SHP77 (cell line): ENCODE results near the gene CES3.
"Not testable (repeated sequence)": the region's sequence is repeated elsewhere in the genome, so short reads cannot be mapped to it uniquely, and the experiment has no call there.

Experiments
- DNase-seq, 2 experiments: peaks; one replicate each; lab custom pipeline; 2025; lab: John Stamatoyannopoulos, UW

The CES3 gene

DNA sequence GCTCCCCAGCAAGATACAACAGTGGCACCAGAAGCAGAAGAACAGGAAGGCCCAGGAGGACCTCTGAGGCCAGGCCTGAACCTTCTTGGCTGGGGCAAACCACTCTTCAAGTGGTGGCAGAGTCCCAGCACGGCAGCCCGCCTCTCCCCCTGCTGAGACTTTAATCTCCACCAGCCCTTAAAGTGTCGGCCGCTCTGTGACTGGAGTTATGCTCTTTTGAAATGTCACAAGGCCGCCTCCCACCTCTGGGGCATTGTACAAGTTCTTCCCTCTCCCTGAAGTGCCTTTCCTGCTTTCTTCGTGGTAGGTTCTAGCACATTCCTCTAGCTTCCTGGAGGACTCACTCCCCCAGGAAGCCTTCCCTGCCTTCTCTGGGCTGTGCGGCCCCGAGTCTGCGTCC lies 11.9 kb downstream of the CES3 start:
- no peak for DNase-seq

GRCh38 chr16:66973716-66974115 lies 12.7 kb downstream of the CES3 start:
- DNase-seq: no peak

DNA sequence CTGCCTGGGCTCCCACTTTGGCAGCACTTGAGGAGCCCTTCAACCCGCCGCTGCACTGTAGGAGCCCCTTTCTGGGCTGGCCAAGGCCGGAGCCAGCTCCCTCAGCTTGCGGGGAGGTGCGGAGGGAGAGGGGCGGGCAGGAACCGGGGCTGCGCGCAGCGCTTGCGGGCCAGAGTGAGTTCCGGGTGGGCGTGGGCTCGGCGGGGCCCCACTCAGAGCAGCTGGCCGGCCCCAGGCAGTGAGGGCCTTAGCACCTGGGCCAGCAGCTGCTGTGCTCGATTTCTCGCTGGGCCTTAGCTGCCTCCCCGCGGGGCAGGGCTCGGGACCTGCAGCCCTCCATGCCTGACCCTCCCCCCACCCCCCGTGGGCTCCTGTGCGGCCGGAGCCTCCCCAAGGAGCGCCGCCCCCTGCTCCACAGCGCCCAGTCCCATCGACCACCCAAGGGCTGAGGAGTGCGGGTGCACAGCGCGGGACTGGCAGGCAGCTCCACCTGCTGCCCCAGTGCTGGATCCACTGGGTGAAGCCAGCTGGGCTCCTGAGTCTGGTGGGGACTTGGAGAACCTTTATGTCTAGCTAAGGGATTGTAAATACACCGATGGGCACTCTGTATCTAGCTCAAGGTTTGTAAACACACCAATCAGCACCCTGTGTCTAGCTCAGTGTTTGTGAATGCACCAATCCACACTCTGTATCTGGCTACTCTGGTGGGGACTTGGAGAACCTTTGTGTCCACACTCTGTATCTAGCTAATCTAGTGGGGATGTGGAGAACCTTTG lies 13.3 kb downstream of the CES3 start:
- DNase-seq: not testable (repeated sequence)

DNA sequence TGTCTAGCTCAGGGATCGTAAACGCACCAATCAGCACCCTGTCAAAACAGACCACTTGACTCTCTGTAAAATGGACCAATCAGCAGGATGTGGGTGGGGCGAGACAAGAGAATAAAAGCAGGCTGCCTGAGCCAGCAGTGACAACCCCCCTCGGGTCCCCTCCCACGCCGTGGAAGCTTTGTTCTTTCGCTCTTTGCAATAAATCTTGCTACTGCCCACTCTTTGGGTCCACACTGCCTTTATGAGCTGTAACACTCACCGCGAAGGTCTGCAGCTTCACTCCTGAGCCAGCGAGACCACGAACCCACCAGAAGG lies 13.8 kb downstream of the CES3 start:
- DNase-seq: peak; percentile 72 to 76

GRCh38 chr16:66975302-66975893 lies 14.3 kb downstream of the CES3 start:
- no peak for DNase-seq

- DNase-seq: no peak
Observed at GRCh38 chr16:66976746-66977145, 15.7 kb downstream of the CES3 start.

GRCh38 chr16:66977341-66978113 lies 16.5 kb downstream of the CES3 start:
- peak; percentile 81 for DNase-seq

GRCh38 chr16:66979011-66979717 lies 18.1 kb downstream of the CES3 start:
- no peak for DNase-seq

DNA sequence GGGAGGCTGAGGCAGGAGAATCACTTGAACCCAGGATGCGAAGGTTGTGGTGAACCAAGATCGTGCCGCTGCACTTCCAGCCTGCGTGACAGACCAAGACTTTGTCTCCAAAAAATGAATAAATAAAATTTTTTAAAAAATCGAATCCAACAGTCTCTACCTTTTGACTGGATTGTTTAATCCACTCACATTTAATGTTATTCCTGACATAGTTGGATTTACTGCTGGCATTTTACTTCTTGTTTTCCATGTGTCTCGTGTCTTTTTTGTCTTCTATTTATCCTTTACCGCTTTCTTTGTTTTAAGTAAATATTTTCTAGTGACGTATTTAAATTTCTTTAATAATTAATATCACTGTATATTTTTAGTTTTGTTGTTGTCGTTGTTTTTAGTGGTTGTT lies 22.0 kb downstream of the CES3 start:
- DNase-seq: no peak

- DNase-seq: no peak
Observed at GRCh38 chr16:66984892-66985311, 23.8 kb downstream of the CES3 start.

DNA sequence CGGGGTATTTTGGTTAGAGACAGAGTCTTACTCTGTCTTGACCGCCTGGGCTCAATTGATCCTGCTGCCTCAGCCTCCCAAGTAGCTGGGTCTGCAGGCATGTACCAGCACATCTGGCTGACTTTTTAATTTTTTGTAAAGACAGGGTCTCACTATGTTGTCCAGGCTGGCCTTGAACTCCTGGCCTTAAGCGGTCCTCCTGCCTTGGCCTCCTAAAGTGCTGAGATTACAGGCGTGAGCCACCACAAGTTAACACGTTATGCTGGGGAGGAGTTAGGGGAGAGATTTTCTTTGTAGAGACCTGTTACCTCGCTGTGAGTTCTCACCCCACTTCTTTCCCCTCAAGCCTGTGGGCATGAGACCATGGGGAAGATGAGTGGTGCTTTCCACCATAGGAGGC lies 25.5 kb downstream of the CES3 start:
- DNase-seq: no peak

DNA sequence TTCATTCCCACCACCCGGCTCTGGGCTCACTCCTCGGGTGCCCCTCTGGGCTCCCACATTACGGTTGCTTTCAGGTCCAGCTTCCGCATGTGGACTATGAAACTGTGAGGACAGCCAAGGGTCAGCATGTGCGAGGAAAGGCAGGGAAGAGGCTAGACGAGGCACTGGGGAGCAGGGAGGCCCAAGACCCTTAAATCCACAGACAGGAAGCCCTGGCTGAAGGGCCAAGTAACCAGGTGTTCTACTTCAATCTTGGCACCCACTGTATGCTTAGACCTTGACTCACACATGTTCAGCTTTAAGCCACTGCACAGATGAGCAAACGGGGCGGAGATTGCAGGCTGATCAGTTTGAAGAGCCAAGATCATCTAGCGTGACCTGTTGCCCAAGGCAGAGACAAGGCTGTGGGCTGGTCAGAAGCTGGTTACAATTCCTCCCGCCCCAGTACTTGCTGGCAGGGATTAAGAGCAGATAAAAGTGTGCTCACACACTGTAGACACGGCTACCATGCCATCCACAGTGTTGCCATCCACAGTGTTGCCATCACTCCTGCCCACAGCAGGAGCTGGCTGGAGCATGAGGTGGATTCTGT lies 27.2 kb downstream of the CES3 start, which contains the start of gene CES4A:
CES4A (plus strand) TSS at position 393 of the 592 bp plus-strand sequence; CDS start at position 577, 184 bp downstream.
- no peak for DNase-seq

DNA sequence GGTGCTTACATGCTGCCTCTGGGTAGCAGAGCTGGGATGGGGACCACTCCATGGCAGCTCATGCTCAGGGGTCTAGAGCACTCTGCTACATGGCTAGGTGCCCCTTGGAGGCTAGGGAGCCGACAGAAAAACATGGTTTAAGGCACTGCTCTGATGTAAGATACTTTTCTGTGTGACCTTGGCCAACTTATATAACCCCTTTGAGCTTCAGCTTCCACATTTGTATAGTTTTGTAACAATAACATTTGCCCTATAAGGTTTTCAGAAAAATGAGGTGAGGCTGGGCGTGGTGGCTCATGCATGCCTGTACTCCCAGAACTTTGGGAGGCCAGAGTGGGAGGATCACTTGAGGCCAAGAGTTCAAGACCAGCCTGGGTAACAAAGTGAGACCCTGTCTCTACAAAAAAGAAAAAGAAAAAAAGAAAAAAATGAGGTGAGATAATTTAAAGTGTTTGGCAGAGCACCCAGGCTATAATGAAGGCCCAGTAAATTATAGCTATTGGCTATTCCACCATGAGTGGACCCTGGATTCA lies 30.5 kb downstream of the CES3 start:
- DNase-seq: no peak

DNA sequence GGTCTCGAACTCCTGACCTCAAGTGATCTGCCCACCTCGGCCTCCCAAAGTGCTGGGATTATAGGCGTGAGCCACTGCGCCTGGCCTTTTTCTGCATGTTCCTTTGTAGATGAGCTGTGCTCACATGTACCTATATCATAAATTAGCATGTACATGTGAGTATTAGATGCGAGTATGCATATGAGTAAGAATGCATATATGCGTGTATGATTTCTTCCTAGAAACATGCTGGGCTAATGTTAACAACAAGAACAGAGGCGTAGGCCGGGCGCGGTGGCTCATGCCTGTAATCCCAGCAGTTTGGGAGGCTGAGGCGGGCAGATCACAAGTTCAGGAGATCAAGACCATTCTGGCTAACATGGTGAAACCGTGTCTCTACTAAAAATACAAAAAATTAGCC lies 32.5 kb downstream of the CES3 start:
- DNase-seq: not testable (repeated sequence)

DNA sequence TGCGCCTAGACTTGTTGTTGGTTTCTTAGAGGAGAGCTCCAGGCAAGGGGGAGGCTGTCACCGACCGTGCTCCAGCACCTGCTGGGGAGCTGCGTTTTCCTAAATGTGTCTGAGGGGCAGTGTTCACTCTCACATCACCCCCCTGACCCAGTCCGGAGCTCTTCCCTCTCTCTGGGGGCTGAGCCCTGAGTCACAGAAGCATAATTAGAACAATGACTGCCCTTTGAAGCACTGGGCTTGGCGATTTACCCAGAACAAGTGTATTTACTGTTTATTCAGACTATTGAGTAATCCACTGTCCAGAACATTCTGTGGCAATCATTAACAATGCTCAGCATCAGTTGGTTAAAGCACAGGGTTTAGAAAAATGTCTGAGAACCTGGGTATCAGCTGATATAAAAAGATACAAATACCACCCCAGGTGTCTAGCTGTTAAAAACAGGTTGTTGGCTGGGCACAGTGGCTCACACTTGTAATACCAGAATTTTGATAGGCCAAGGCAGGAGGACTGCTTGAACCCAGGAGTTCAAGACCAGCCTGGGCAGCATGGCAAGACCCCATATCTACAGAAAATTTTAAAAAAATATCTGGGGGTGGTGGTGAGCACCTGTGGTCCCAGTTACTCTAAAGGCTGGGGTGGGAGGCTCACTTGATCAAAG lies 35.4 kb downstream of the CES3 start:
- DNase-seq: no peak

DNA sequence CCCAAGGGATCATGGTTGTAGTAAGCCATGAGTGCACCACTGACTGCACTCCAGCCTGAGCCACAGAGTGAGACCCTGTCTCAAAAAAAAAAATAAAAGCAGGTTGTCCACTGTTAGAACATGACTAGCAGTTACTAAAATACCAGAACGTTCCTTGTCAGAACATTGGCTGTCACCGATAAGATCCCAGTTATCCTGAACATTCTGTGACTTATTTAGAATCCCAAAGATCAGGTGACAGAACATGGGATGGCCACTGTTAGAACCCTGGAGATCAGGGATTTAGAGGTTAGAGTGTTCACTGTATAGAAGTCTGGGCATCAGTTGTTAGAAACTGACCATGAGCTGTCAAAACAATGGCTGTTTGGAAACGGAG lies 35.9 kb downstream of the CES3 start:
- no peak for DNase-seq

DNA sequence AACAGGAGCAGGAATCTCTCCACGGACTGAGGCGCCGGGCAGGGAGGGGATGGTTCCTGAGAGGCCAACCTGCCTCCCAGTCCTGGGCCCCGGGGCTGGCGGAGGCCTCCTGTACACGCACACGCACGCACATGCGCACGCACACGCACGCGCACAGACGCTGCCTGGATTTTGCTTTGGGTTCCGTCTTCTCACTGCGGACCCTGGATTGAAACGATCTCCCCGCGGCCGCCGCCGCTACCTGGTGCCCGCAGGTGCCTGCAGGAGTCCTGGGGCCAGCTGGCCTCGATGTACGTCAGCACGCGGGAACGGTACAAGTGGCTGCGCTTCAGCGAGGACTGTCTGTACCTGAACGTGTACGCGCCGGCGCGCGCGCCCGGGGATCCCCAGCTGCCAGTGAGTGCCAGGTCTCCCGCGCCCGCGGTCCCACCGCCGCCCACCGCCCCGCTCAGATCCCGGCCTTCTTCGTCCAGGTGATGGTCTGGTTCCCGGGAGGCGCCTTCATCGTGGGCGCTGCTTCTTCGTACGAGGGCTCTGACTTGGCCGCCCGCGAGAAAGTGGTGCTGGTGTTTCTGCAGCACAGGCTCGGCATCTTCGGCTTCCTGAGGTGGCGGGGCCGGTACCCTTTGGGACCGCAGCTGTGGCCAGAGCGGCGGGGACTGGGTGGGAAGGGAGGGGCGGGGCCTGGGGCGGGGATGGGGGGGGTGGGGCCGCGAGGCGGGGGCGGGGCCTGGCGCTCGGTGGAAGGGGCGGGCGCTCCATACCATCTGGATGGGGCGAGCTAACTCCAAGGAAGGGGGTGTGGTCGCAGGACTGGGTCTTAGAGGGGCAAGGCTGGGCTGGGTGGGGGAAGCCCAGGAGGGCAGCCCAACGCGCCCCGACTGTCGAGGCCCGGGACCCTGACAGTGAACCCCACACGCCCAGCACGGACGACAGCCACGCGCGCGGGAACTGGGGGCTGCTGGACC lies 39.6 kb downstream of the CES3 start:
- peak; percentile 59 to 64 for DNase-seq

DNA sequence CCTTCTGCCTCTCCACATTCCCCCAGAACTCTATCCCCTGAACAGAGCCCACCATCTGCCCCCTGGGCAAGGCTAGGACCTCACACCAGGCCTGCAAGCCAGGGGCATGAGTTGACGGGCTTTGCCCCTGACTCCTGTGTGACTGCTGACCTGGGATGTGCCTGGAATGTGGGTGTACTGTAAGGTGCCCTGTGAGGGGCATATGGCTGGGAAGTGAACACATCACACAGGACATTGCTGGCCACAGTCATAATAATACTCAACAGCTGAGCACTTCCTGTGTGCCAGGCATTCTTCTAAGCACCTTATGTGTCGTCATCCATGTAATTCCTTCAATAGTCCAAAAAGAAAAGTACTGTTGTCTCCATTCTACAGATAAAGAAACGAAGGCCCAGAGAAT lies 40.7 kb downstream of the CES3 start:
- DNase-seq: no peak

- no peak for DNase-seq
Observed at GRCh38 chr16:67006930-67007658, 46.0 kb downstream of the CES3 start.
